Measurements from ENCODE around the gene EVA1A. TPM values are rescaled to one million over a fixed set of nuclear protein-coding genes. Genes with fewer than 3 reads are reported as not detected.

Gene EVA1A
- total and polyA plus RNA-seq, 2 of the 8 experiments (the other 6 are each of a cell fraction or from before 2014, with no cell fraction given), result 2.4 to 4.3 TPM

DNA sequence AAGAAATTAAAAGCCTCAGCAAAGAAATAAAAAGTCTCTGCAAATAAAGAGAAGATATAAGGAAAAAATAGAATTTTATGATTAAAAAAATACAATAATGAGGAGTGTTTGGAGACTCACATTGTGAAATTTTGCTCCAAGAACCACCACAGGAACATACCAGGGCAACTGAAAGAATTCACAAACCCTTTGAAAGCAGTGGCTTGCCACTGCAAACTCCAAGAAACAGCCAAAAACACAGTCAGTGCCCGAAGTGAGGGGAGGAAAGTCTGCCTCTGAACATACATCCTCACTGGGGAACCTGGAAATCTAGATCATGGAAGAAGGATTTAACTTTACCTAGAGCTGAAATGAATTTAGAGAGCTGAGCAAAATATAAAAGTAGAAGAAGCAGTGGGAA lies 33.1 kb downstream of the EVA1A start:
- Histone ChIP-seq H3K9ac (replicated peaks in 1 of 4; ENCODE audit: extremely low read depth in 1 of 4, low read depth in 3 of 4, low read length in 3 of 4) (no peak overlapping the region), H2BK5ac (ENCODE audit: low read depth, low read length) (no peak overlapping the region), H3K4me1 (replicated peaks in 1 of 4; ENCODE audit: control insufficient read depth in 3 of 4, insufficient read depth in 4 of 4, low read length in 3 of 4) (peaks cover 0 to 5% (median under 1%) of the 10 kb centered on the region in 4 experiments; a peak in 2 of 7 replicates), H2BK12ac (ENCODE audit: low read depth, low read length) (no peak overlapping the region), H3K4ac (replicated peaks; ENCODE audit: insufficient read length, low read depth, low read length) (no peak overlapping the region), H3K56ac (replicated peaks; ENCODE audit: insufficient read length, low read depth, low read length) (no peak overlapping the region), H3K27ac (ENCODE audit: low read depth, low read length) (no peak overlapping the region), H3K4me2 (ENCODE audit: insufficient read depth in 1 of 2, low read depth in 2 of 2, low read length in 2 of 2) (no peak overlapping the region), H3K4me3 (ENCODE audit: extremely low read depth in 1 of 4, insufficient read depth in 2 of 4, low read depth in 3 of 4, low read length in 4 of 4) (no peak overlapping the region), H3K36me3 (ENCODE audit: control insufficient read depth in 2 of 4, insufficient read depth in 4 of 4, low read length in 3 of 4) (no peaks in the 10 kb centered on the region), H2BK120ac (replicated peaks; ENCODE audit: low read depth, low read length) (no peak overlapping the region), H3K14ac (ENCODE audit: insufficient read length) (no peak overlapping the region), H3K27me3 (replicated peaks in 1 of 4; ENCODE audit: control insufficient read depth in 3 of 4, extremely low read depth in 1 of 4, insufficient read depth in 3 of 4, low read length in 3 of 4) (no peaks in the 10 kb centered on the region), H4K8ac (ENCODE audit: extremely low read depth, insufficient read depth, low read length) (no peak overlapping the region), H3K9me3 (ENCODE audit: insufficient read depth in 2 of 2, low read depth in 1 of 2, low read length in 1 of 2) (no peaks in the 10 kb centered on the region), H3K23me2 (ENCODE audit: low read depth, low read length) (no peaks in the 10 kb centered on the region), H4K20me1 (replicated peaks in 1 of 2; ENCODE audit: control insufficient read depth in 1 of 2, insufficient read depth in 2 of 2, low read length in 2 of 2) (no peaks in the 10 kb centered on the region), H4K5ac (ENCODE audit: insufficient read length, low read depth, low read length) (no peak overlapping the region), H2AFZ (ENCODE audit: low read length) (no peak overlapping the region), H4K91ac (replicated peaks; ENCODE audit: insufficient read length, low read length) (no peak overlapping the region), H2BK15ac (ENCODE audit: low read length) (no peak overlapping the region), H3K18ac (ENCODE audit: extremely low read depth, low read length) (no peak overlapping the region), H3K79me2 (ENCODE audit: control insufficient read depth in 1 of 2, insufficient read depth in 2 of 2, low read length in 2 of 2) (no peaks in the 10 kb centered on the region), H3K79me1 (ENCODE audit: low read depth, low read length) (no peaks in the 10 kb centered on the region), H3K23ac (ENCODE audit: insufficient read length) (no peak overlapping the region), H2BK20ac (ENCODE audit: low read length) (no peak overlapping the region), H2AK5ac (ENCODE audit: low read depth, low read length) (no peak overlapping the region)
- CTCF ChIA-PET (ENCODE audit: partially characterized antibody), result interaction anchor here (1.5 kb wide), 1 partner anchor 41 kb away, joined by 3 read pairs; no protein-coding TSS in a partner anchor
- WGBS, 2 experiments (ENCODE audit: extremely low coverage in 1 of 2, insufficient coverage in 1 of 2, insufficient read length in 1 of 2, insufficient replicate concordance in 2 of 2, low coverage in 1 of 2, low lambda C conversion rate in 2 of 2, missing lambda C conversion rate in 1 of 2), result 94% methylated on average over 1 of the region's 1 CpG; no CpG with 5 or more reads in 1 of the 2 experiments
- DNase-seq (ENCODE audit: low read depth in 1 of 2, low spot score in 2 of 2) (no peak), FAIRE-seq (no peak)
- POLR2A ChIA-PET (ENCODE audit: partially characterized antibody), result no interaction called here
- TF ChIP-seq SP4 (IDR thresholded peaks at IDR 0.05; ENCODE audit: low read length) (no peak), CREB1 (IDR thresholded peaks at IDR 0.05) (no peak), POU5F1 (IDR thresholded peaks at IDR 0.05; ENCODE audit: low read depth, low read length) (no peak), JUN (IDR thresholded peaks at IDR 0.05; ENCODE audit: low read depth, low read length) (no peak), SUZ12 (IDR thresholded peaks at IDR 0.05; ENCODE audit: low read length) (no peak), SAP30 (IDR thresholded peaks at IDR 0.05; ENCODE audit: insufficient read depth, insufficient replicate concordance, low read length) (no peak)
- TF ChIP-seq, protein P1, sequence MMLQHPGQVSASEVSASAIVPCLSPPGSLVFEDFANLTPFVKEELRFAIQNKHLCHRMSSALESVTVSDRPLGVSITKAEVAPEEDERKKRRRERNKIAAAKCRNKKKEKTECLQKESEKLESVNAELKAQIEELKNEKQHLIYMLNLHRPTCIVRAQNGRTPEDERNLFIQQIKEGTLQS (IDR thresholded peaks at IDR 0.05; ENCODE audit: insufficient read depth, low read depth, low read length), result no peak

Measured in H1 (cell line).